Esophagus mucosa (tissue), 1 donor: ENCODE results near the gene TNS1. TPM values are rescaled to one million over a fixed set of nuclear protein-coding genes. Genes with fewer than 3 reads are reported as not detected.

Experiments
- ATAC-seq: fragments of 200-7000 bp; cut with Tn5 transposase; one replicate; pipeline ENCODE4 v1.9.1; 2020
- total RNA-seq: library from RNA; stranded (reverse); gene quantifications from one replicate; pipeline ENCODE4 v1.2.4, GENCODE V29; 2023
- donor health status: DM: yes; HTN: yes; CAD: no.

The TNS1 gene
- total RNA-seq, 1 donor from 2014 or later: 27.7 TPM

DNA sequence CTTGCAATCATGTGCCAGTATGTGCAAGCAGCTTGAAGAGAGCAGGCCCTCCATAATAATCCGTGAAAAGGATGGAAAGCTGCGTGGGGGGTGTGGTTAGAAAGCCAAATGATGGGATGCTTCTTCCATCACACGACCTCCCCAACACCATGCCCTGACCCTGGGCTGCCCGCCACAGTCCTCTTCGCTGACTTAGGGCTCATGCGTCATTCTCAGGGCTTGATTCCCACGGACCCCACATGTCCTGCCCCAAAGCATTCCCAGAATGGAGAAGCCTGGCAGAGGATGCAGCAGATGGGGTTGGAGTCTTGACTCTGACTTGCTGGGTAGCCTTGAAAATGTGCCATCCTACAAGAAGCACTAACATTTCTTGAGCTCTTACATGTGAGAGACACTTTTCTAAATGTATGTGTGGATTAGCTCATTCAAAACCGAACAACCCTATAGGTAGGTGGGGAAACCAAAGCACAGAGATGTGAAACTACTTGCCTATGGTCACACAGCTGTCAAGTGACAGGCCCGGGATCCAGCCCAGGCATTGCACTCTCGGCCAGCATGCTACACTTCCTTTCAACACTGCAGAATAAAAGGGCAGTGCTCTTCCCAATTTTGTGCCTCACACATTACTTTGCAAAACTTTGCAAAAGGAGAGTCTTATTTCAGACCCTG is 3.7 kb downstream of the TNS1 start:
- ATAC-seq: no peak

DNA sequence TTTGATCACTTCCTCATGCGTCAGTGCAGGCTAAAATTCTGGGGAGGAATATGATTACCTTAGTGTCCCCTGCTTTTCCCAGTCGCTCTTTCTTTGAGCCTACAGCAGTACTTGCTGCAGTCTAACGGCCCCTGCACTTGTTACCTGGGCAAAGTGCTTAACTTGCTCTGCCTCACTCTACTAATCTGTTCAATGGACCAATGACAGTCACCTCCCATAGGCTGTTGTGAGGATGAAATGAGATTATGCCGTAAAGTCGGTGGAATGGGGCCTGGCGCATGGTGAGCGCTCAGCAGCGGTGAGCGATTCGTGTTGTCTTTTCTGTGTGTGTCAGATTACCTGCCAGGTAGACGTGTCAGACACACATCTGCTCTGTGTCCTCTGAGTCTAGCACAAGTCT is 5.3 kb downstream of the TNS1 start:
- no peak for ATAC-seq

DNA sequence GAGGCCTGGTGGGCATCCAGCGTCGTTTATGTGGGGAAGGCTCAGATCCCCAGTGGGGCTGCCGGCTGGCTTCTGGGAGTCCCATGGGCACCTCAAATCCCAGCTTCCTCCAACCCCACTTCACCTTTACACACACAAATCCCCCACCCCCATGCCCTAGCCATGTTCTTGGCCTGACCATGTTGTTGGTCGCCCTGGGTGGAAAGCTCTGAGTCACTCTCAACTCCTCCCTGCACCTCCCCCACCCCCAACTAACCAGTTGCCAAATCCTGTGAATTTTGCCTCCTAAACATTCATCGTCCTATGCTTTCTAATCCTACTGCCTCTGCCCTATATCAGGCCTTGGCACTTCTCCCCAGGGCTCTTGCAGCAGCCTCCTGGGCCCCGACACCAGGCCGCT is 6.4 kb downstream of the TNS1 start:
- ATAC-seq: peak; percentile 76

DNA sequence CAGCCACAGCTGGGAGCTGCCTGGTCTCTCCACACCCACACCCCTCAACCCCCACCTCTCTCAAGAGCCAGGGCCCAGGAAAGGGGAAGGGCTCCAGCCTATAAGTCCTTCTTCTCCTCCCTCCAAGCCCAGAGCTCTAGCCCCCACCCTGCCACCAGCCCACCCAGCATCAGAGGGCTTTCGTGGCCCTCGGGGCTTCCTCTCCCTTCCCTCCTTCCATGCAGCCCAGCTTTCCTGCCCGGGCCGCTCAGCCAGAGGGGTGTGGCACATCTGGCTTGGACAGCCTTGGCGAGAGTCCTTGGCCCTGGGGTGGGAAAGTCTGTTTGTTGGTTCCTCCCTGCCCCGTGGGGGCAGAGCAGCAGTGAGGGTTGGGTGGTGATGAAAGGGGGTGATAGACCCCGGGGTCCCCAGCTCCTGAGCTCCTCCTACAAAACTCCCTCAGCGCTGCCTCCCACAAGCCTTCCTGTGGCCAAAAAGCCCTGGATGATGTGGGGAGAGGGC is 7.0 kb downstream of the TNS1 start:
- ATAC-seq: peak; percentile 66

DNA sequence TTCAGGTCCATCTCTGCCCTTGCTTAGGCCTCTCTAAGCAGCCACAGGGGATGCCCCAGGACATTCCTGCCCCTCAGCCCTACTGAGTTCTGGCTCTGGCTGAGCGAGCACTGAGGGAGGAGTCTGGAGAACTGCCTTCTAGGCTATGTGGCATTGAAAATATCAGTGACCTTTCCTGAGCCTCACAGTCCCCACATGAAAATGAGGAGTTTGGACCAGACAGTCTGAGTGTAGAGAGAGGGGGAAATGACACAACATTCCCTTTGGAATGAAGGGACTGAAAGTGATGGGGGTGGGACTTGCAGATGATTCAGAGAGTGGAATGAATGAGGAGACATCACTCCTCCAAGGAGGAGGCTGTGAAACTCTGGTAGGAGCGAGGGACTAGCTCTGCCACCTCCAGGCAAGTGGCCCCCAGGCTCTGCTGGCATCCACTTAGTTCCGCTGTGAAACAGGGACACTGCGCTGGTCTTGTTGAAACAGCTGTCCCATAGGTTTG is 8.0 kb downstream of the TNS1 start:
- ATAC-seq: no peak

DNA sequence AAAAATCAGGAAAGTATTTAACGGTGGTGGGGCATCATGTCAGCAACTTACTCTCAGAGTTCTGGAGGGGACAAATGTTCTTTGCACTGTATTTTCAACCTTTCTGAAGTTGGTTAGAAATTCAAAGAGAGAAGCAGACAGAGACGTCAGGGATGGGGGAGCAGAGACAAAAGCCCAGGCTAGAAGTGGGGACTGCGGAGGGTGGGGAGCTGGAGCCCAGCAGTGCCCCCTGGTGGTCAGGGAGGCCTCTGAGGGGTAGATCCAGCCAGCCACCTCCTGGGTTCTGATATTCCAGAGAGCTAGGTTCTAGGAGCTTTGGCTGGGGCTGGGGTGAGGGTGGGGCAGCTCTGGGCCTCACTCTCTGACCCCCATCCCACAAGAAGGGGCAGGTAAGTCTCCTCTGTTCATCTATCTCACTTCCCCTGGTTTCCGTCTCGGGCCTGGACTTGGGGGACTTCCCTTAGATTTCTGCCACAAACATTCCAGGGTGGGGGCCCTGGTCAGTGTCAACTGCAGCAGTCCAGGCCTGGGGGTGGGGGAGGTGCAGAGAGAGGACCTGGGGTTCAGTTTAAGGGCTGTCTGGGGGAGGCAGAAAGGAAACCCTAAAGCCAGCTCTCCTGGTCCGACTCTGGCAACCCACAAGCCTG is 8.9 kb downstream of the TNS1 start:
- peak; percentile 33 for ATAC-seq

DNA sequence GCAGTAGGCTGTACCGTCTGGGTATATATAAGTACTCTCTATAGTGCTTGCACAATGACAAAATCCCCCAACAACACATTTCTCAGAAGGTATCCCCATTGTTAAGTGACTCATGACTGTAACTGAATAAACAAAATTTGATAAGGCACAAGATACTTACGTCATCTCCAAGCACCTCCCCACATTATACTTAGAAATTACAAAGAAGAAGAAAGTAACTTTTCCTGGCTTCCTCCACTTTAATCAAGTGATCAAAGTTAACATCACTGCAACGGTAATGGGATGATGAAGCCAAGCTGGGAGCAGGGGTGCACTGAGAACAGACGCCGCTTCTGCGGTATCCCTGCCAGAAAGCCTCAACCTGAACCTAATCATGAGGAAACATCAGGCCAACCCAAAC is 9.7 kb downstream of the TNS1 start:
- ATAC-seq: no peak

DNA sequence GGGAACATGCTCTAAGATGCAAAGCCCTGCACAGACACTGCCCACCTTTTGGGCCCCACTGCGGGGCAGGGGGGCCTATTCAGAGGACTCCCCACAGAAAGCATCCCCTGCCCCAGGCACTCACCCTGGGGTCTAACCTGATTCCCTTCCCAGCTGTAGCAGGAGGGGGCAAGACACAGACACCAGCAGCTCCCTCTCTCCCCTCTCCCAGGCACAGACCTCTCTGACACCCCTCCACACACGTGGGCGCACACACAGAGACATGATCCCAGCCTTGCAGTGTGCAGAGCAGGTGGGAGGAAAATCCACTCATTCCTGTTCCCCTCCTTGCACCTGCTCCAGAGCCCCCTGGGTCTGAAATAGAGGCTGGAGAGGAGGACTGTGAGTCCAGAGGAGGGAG is 10.7 kb downstream of the TNS1 start:
- no peak for ATAC-seq

DNA sequence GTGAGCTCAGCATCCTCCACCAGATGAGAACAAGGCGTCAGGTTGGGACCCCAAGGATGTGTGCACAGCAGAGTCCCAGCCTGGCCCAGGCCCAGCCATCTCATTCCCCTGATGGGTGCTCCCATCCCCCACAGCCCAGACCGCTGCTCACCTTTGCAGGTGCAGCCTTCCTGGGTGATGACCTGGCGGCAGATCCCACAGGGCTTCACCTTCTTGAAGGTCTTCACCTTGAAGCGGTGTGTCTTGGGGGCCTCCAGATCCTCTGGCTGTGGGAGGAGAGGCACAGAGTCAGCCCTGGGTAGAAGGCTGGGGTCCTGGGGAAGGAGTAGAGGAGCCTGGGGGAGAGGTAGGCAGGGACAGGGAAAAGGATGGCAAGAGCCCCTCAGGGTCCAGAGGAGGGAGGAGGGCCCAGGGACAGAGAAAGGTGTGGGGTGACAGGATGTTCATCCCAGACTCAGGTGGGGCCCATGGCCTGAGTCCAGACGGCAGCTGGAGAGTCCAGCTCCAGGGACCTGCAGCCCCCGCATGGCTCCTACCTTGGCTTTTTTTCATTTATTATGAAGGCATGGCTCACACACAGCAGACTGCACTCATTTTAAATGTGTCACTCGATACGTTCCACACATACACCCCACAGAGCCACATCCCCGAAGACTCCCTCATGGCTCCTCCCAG is 11.9 kb downstream of the TNS1 start:
- ATAC-seq: no peak

DNA sequence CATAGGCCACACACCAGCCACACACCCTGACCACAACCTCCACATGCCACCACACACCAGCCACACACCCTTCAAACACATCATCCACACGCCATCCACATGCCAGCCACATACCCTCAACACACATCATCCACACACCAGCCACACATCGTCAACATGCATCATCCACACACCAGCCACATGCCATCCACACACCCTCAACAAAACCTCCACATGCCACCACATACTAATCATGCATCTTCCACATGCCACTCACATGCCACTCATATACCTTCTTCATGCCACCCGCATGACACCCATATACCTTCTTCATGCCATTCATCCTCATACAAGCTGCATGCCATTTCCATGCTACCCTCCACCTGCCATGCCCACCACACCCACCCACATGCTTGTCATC is 12.4 kb downstream of the TNS1 start:
- no peak for ATAC-seq

DNA sequence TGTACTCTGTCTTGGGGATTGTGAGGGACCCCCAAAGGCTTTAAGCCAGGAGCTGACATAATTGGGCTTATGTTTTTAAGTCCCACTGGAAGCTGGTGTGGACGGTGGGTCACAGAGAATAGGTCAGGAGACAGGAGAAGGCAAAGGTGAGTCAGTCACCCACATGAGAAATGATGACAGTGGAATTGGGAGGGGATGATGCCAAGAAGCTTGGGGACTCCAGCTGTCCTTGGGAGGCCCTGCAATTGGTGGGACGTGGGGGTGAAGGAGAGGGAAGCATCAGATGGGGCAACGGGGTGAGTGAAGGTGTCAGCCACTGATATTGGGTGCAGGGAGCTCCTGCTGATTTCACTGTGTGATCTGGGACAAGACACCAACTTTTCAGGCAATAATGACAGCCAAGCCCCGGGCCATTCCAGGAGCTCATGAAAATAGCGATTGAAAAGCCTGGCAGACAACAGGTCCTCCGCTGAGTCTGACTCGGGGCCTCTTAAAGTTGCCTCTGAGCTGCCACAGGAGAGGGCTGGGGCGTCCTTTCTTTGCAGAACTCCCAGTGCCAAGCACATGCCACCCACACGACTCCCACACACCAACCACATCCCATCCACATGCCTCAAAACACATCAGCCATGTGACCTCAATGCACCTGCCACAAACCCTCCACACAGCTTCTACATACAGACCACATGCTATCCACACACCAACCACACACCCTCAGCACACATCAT is 13.4 kb downstream of the TNS1 start:
- ATAC-seq: no peak

DNA sequence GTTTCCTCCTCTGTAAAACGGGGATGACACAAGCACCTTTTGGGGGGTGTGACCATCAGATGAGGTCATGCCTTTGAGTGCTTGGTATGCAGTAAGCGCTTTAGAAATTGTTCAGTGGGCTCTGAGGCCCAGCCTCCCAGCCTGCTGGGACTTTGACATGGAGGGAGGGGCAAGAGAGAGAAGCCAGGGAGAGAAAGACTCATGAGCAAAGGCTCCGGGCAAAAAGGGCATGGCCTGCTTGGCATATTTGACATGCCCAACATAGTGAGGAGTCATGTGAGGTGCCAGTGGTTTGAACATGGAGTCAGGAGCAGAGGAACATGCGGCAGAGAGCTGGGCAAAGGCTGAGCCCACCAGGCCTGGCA is 14.0 kb downstream of the TNS1 start:
- peak; percentile 12 for ATAC-seq

DNA sequence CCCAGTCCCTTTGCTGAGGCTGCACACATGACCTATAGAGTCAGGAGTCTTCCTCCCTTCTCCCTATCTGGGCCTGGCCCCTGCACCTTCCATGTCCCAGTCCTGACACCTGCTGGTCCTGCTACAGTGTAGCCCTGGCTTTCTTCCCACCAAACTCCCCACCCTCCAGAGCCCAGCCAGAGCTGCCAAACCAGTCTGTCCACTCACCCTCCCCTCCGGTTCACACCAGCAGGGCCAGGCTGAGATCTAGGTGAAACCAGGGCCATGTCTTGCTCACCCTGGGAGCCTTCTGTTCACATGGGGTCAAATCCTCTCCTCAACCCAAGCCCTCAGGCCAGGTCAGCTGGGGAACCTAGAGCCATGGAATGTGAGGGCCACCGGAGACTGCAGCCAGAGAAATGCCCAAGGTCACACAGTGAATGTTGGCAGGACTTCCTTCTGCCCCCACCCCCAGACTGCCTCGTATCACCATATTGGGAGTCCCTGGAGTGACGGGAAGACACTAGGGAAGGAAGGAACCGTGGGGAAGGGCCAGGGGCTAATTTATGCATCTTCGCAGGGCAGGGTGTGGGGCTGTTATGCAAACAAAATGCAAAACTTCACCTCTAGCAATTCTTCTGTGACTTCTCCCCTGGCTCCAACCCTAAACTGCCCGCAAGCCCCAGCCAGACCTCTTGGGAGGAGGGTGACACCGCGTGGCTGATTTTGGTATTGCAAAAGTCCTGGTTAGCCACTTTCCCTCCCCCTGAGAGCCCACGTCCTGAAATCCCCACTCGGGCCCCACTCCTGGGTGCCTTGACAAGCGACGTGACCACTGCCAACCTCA is 14.6 kb downstream of the TNS1 start:
- ATAC-seq: peak; percentile 96

DNA sequence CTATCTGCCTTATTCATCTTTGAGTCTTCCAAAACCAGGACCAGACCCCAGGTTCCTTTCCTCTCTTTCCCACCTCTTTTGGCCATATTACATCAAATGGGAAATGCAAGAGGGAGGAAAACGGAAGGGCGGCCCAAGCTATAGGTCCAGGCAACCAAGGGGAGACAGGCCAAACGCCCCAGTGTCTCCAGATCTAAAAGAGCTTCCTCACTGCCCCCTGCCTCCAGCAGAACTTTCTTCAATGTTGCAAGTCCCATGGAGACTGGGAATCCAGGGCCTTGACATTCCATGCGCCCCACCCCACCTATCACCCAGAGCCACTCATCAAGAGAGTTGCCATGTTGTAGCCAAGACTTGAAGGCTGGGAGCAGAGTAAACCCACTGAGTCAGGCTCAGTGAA is 15.4 kb downstream of the TNS1 start:
- no peak for ATAC-seq

DNA sequence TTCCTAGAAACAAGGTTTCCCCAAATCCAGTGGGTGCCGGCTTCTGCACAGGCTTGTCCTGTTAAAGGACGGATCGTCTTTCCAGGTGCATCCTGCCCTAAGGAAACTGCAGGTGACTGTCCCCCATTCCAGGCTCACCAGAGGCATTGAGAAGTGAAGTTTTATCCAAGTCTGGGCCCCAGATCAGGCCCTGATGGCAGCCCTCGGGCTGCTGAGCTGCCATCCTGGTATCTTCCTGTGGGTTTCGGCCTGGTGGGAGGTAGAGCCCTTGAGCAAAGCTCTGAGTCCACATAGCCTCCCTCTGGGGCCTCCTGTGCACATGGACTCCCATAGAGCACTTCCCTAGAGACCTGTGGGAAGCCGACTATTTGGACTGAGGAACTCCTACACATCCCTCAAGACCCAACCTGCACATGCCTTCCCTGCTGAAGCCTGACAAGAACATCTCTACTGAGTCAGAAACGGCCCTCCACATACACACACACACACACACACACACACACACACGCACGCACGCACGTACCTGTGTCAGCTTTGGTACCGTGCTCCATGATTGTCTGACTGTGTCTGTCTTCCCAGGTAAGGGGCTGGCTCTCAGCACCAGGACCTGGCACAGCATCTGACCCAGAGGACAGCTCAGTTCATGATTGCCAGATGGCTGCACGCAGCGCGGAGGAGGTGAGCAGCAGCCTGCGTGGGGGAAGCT is 16.4 kb downstream of the TNS1 start:
- no peak for ATAC-seq

DNA sequence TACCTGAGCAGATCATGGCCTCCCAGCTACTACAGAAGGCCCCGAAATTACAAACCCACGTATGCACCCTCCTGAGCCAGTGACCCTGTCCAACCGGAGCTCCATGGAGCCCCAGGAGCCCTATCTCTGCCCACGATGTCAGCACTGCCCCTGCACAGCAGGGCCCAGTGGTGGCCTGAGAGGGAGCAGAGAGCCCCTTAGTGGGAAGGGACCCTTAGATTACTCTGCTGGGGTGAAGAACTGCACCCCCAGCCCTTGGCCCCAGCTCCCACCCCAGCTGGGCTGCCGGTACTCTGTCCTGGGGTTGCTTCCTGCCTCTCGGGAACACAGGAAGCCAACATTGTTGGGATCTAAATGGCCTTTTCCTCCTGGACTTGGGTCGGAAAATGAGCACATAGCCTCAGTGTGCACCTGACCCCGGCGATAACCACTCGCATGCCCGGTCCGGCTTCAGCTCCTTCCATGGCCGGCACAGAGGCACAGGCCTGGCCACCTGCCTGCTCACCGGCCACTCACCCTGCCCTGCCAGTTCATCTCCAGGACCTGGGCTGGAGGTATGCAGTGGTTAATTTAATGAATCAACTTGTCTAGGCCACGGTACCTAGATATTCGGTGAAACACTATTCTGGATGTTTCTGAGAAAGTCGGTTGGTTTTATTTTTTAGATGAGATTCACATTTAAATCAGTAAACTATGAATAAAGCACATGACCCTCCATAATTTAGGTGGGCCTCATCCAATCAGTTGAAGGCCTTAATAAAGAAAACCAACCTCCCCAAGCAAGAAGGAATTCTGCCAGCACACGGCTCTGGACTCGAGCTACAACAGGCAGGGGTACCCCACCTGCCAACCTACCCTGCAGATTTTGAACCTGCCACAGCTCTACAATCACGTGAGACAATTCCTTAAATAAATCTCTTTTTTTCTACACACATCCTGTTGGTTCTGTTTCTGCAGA is 19.2 kb downstream of the TNS1 start:
- no peak for ATAC-seq

DNA sequence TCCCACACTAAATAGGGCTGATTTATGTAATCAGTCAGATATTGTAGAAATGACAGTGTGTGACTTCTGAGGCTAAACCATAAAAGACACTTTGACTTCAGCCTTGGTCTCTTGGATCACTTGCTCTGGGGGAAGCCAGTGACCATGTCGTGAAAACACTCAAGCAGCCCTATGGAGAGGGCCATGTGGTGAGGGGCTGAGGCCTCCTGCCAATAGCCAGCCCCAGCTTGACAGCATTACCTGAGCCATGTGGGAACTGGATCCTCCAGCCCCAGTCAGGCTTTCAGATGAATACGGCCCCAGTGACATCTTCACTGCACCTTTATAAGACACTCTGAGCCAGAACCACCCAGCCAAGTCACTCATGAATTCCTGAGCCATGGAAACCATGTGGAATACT is 20.8 kb downstream of the TNS1 start:
- no peak for ATAC-seq

DNA sequence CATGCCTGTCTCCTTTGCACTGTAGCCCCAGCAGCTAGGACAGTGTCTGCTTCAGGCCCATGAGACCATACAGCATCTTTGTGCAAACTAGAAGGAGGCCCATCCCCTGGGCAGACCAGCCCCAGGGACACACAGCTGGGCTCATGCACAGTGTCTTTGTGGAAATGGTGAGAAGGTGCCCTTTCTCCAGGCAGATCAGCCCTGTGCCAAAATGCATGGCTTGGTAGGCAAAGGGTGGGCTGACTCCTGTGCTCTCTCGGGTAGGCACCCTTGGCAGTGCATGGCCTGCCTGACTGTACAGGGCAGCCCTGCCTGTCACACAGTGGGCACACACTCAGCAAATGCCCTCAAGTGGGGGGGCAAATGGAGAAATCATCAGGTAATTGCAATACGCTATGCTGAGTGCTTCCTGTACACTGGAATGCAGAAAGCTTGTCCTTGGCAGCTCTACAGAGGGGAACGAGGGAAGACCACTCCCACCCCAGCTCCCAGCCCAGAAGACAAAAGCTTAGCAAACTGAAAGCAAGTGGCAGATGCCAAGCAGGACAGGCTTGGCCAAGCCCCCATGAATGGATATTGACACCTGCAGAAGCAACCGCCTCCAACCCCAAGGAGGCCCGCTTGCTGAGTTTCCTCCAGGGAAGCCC is 21.6 kb downstream of the TNS1 start:
- no peak for ATAC-seq

DNA sequence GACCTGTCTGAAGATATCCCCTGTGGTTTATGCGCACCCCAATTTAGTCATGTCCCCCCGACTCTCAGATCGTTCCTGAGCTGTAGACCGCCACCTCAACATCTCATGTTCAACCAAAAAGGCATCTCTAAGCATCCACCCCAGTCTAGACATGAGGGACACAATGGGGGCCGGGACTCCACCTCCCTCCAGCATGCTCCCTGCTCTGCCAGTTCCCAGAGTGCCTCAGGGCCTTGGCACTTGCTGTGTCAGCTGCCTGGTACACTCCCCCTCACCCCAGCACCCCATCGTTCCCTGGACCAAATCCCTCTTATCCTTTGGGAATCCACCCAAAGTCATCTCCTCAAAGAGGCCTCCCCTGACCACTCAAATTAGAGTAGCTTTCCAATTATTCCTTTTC is 22.2 kb downstream of the TNS1 start:
- no peak for ATAC-seq

DNA sequence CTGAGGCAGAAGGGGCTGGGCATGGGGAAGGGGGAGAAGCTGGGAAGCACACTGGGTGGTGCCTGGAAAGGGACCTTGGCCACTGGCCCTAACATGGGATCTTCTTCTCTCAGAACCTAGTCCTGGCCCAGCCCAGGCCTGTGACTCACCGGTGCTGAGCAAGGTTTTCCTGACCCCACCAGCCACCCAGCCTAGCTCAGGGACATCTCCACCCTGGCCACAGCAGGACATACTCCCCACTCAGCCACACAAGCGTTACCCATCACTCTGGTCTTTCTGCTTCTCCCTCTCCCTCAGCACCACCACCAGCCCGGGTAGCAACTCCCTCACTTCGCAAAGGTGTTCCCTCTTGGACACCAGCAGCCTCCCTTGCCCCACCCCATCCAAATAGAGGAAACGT is 22.8 kb downstream of the TNS1 start:
- ATAC-seq: peak; percentile 37
